ENCODE data around the gene GPR78. TPM values are rescaled to one million over a fixed set of nuclear protein-coding genes. Genes with fewer than 3 reads are reported as not detected.

Gene GPR78
- total and polyA plus RNA-seq, 4 donors, result not detected

- TF ChIP-seq REST (IDR thresholded peaks at IDR 0.05) (no peak), RXRA (IDR thresholded peaks at IDR 0.05) (no peak), FOXA1 (IDR thresholded peaks at IDR 0.05) (no peak), ATF3 (IDR thresholded peaks at IDR 0.05) (no peak), HNF4A (conservative IDR thresholded peaks at IDR 0.05) (no peak), HNF4G (IDR thresholded peaks at IDR 0.05) (no peak), RAD21 (IDR thresholded peaks at IDR 0.05) (no peak)
Observed at GRCh38 chr4:8582941-8583654, 2.9 kb downstream of the GPR78 start (continued).

GRCh38 chr4:8583655-8584025, 3.4 kb downstream of the GPR78 start:
- no peak overlapping the region for H3K4me3 ChIP-seq (ENCODE audit: low read depth in 1 of 3, low read length in 3 of 3)
- no peak overlapping the region for H3K27ac ChIP-seq (ENCODE audit: low read depth in 1 of 2, low read length in 2 of 2)
- H3K9ac ChIP-seq (ENCODE audit: low read depth in 1 of 2, low read length in 2 of 2), result no peak overlapping the region
- WGBS, result 54% methylated on average over 4 of the region's 4 CpGs
- H3K4me1 ChIP-seq (ENCODE audit: control insufficient read depth in 4 of 4, insufficient read depth in 4 of 4, low read length in 3 of 4), result no peaks in the 10 kb centered on the region
- H3K9me3 ChIP-seq (ENCODE audit: control insufficient read depth in 4 of 4, low read length in 3 of 4), result no peaks in the 10 kb centered on the region
- H3K36me3 ChIP-seq (ENCODE audit: control insufficient read depth in 4 of 4, insufficient read depth in 3 of 4, low read depth in 1 of 4, low read length in 3 of 4), result no peaks in the 10 kb centered on the region
- TF ChIP-seq GABPA (IDR thresholded peaks at IDR 0.05 in 1 of 2, conservative IDR thresholded peaks at IDR 0.05 in 1 of 2) (no peak), FOXA1 (IDR thresholded peaks at IDR 0.05) (no peak), ATF3 (IDR thresholded peaks at IDR 0.05) (no peak), MAX (IDR thresholded peaks at IDR 0.05) (no peak), HNF4A (conservative IDR thresholded peaks at IDR 0.05) (no peak), CTCF (IDR thresholded peaks at IDR 0.05; ENCODE audit: low read depth, low read length, missing input control) (no peak), ZBTB33 (IDR thresholded peaks at IDR 0.05) (no peak), RXRA (IDR thresholded peaks at IDR 0.05) (no peak), EGR1 (IDR thresholded peaks at IDR 0.05; ENCODE audit: low read depth in 2 of 2) (no peak), NR2F2 (IDR thresholded peaks at IDR 0.05) (no peak), YY1 (IDR thresholded peaks at IDR 0.05) (no peak), REST (IDR thresholded peaks at IDR 0.05) (no peak), FOXA2 (IDR thresholded peaks at IDR 0.05) (no peak), JUND (IDR thresholded peaks at IDR 0.05) (no peak), SP1 (IDR thresholded peaks at IDR 0.05) (no peak), TAF1 (conservative IDR thresholded peaks at IDR 0.05) (no peak)
- H3K27me3 ChIP-seq (ENCODE audit: control insufficient read depth in 4 of 4, insufficient read depth in 4 of 4, low read length in 3 of 4), result peaks cover 0 to 5% (median 2%) of the 10 kb centered on the region in 4 donors
- no peak for DNase-seq (ENCODE audit: low spot score)
